Endothelial cell of umbilical vein (primary cell): Measurements from ENCODE around the gene SLCO2A1. TPM values are rescaled to one million over a fixed set of nuclear protein-coding genes. Genes with fewer than 3 reads are reported as not detected.

ENCODE experiments used
- BruUV-seq: library from RNA; stranded (reverse); fragments of 400-500 nt; replicated peaks from 2 replicates; lab custom pipeline; 2021; lab: Mats Ljungman, UMichigan
- CTCF ChIA-PET: fragments of 300-600, 350-600 bp; sonication (Branson Sonifier 250); formaldehyde crosslinking; loops from one replicate; lab custom pipeline; 2021; ENCODE audit warnings: antibody characterized with exemption, inconsistent platforms; lab: Charles Lee
- POLR2A ChIA-PET: fragments of 300-600, 350-600 bp; sonication (Branson Sonifier 250); formaldehyde crosslinking; loops from one replicate; lab custom pipeline; 2021; ENCODE audit warnings: antibody characterized with exemption, inconsistent platforms; lab: Charles Lee
- DNase-seq: peaks from one replicate; pipeline ENCODE4 v3.0.0-alpha.2; 2011; ENCODE audit warnings: low read depth, low spot score
- FAIRE-seq: peaks from 2 replicates; lab custom pipeline; 2011; peaks lifted over from hg19 to GRCh38; lab: Jason Lieb, UNC
- H2AFZ ChIP-seq: 2 replicates; pipeline ENCODE4 v1.6.0; 2012; ENCODE audit warnings: low read depth, low read length, control low read depth, inconsistent platforms
- H3K27ac ChIP-seq: 2 replicates; pipeline ENCODE4 v1.5.1; 2011; ENCODE audit warnings: low read depth, mild to moderate bottlenecking, control low read depth, low read length, moderate library complexity; ENCODE audit not compliant: insufficient read depth
- H3K27me3 ChIP-seq, 2 experiments: 2 replicates each; pipeline versions ENCODE4 v1.6.0 to v1.6.1; 2011; ENCODE audit warnings: low read length in 2 of 2, mixed read lengths in 1 of 2; ENCODE audit not compliant: control insufficient read depth in 2 of 2, insufficient read depth in 2 of 2
- H3K36me3 ChIP-seq, 2 experiments: 2 replicates in 1 of 2; 3 replicates in 1 of 2; pipeline ENCODE4 v1.5.1; 2011; ENCODE audit warnings: low read length in 2 of 2, mild to moderate bottlenecking in 1 of 2, moderate library complexity in 1 of 2; ENCODE audit not compliant: control insufficient read depth in 2 of 2, insufficient read depth in 2 of 2; ENCODE audit errors: extremely low read depth in 1 of 2
- H3K4me1 ChIP-seq: 3 replicates; pipeline ENCODE4 v1.5.1; 2011; ENCODE audit warnings: mild to moderate bottlenecking, low read length; ENCODE audit not compliant: control insufficient read depth, insufficient read depth; ENCODE audit errors: extremely low read depth
- H3K4me2 ChIP-seq: 2 replicates; pipeline ENCODE4 v1.6.1; 2011; ENCODE audit warnings: low read length, control low read depth, mixed read lengths; ENCODE audit not compliant: insufficient read depth
- H3K4me3 ChIP-seq, 3 experiments: fragments of 200-600 bp in 1 of 3; sonication (generic), shearing (Covaris generic) in 1 of 3; replicated peaks in 1 of 3; 2 replicates each; pipeline ENCODE4 v1.5.1; 2011 to 2016; ENCODE audit warnings: control low read depth in 3 of 3, low read length in 3 of 3, mild to moderate bottlenecking in 2 of 3, inconsistent platforms in 1 of 3, low read depth in 1 of 3, moderate library complexity in 1 of 3; ENCODE audit not compliant: insufficient read depth in 1 of 3
- H3K79me2 ChIP-seq: 2 replicates; pipeline ENCODE4 v1.6.0; 2012; ENCODE audit warnings: low read length, inconsistent platforms; ENCODE audit not compliant: control insufficient read depth, insufficient read depth
- H3K9ac ChIP-seq: replicated peaks from 2 replicates; pipeline ENCODE3; 2011; ENCODE audit warnings: low read length, control low read depth; ENCODE audit not compliant: insufficient read depth; ENCODE audit errors: extremely low read depth
- H3K9me1 ChIP-seq: replicated peaks from 3 replicates; pipeline ENCODE4 v1.6.0; 2011; ENCODE audit warnings: mild to moderate bottlenecking, low read length; ENCODE audit not compliant: control insufficient read depth, insufficient read depth; ENCODE audit errors: extremely low read depth
- H3K9me3 ChIP-seq: replicated peaks from 2 replicates; pipeline ENCODE4 v1.5.1; 2012; ENCODE audit warnings: low read length, inconsistent platforms; ENCODE audit not compliant: control insufficient read depth, insufficient read depth
- H4K20me1 ChIP-seq: replicated peaks from 2 replicates; pipeline ENCODE3; 2011; ENCODE audit warnings: mild to moderate bottlenecking, low read length; ENCODE audit not compliant: control insufficient read depth, insufficient read depth; ENCODE audit errors: extremely low read depth
- CTCF ChIP-seq, 2 donors: IDR thresholded peaks; 1 replicate in 1 of 2; 2 replicates in 1 of 2; pipeline ENCODE4 v1.5.1; 2011; ENCODE audit warnings: low read length in 2 of 2, mild to moderate bottlenecking in 2 of 2, moderate library complexity in 2 of 2, control low read depth in 1 of 2, inconsistent platforms in 1 of 2, low read depth in 1 of 2; ENCODE audit not compliant: insufficient read depth in 1 of 2; ENCODE audit errors: extremely low read depth in 1 of 2
- EZH2 ChIP-seq: IDR thresholded peaks from 2 replicates; pipeline ENCODE4 v1.6.1; 2012; ENCODE audit warnings: borderline replicate concordance, low read depth, mild to moderate bottlenecking, moderate library complexity, low read length, inconsistent platforms; ENCODE audit not compliant: severe bottlenecking
- FOS ChIP-seq: IDR thresholded peaks from 2 replicates; pipeline ENCODE4 v1.6.1; 2011; ENCODE audit warnings: mild to moderate bottlenecking, low read length, moderate library complexity, borderline replicate concordance; ENCODE audit not compliant: insufficient read depth
- GATA2 ChIP-seq: IDR thresholded peaks from 2 replicates; pipeline ENCODE4 v1.7.0; 2011; ENCODE audit warnings: low read depth, mild to moderate bottlenecking, moderate library complexity, mixed read lengths, low read length; ENCODE audit not compliant: insufficient read length, insufficient read depth
- JUN ChIP-seq: IDR thresholded peaks from 2 replicates; pipeline ENCODE4 v1.6.1; 2011; ENCODE audit warnings: borderline replicate concordance, low read depth; ENCODE audit not compliant: insufficient read length, insufficient read depth
- MAX ChIP-seq: IDR thresholded peaks from 2 replicates; pipeline ENCODE4 v1.6.1; 2011; ENCODE audit not compliant: insufficient read depth, insufficient read length
- MYC ChIP-seq: IDR thresholded peaks from one replicate; pipeline ENCODE4 v1.6.1; 2011; ENCODE audit warnings: mild to moderate bottlenecking, low read depth, low read length
- POLR2A ChIP-seq: IDR thresholded peaks from 2 replicates; pipeline ENCODE4 v1.6.1; 2012; ENCODE audit warnings: low read depth, mild to moderate bottlenecking, control low read depth, low read length
- POLR2AphosphoS5 ChIP-seq: IDR thresholded peaks from 2 replicates; pipeline ENCODE4 v1.6.1; 2012; ENCODE audit warnings: low read depth, mild to moderate bottlenecking, control low read depth, low read length, moderate library complexity; ENCODE audit not compliant: insufficient read depth
- dilution Hi-C: fragments of 300-500 bp; cut with MboI; formaldehyde crosslinking; loops from one replicate; pipeline ENCODE4 v1.15.0; 2019; ENCODE audit warnings: low sequenced_read_pairs; ENCODE audit not compliant: extremely low pct_ligation_motif_present
- intact Hi-C: fragments of 100-400 bp; cut with micrococcal nuclease; formaldehyde crosslinking; loops from one replicate; pipeline ENCODE4 v1.10.0; 2022
- polyA plus RNA-seq, 4 experiments: library from polyadenylated mRNA; depleted of rRNA in 3 of 4; stranded (reverse) in 3 of 4; unstranded in 1 of 4; fragments of >200 nt; gene quantifications; 2 replicates each; pipeline versions ENCODE4 v1.2.1 to v1.2.3, GENCODE V29; 2011 to 2012; ENCODE audit warnings: missing spikeins in 1 of 4
- total RNA-seq: library from RNA; stranded (reverse); gene quantifications from 2 replicates; pipeline ENCODE4 v1.2.3, GENCODE V29; 2021

The SLCO2A1 gene
- total and polyA plus RNA-seq, 2 donors (not counting 3 experiments of a cell fraction or from before 2014, with no cell fraction given) = 1.4 to 11.9 TPM

GRCh38 chr3:134020135-134020680 lies 9.5 kb downstream of the SLCO2A1 start:
- Histone ChIP-seq H3K36me3 (no peaks in the 10 kb centered on the region), H3K9me1 (no peaks in the 10 kb centered on the region), H3K4me2 (no peak overlapping the region), H3K27me3 (no peaks in the 10 kb centered on the region), H4K20me1 (no peaks in the 10 kb centered on the region), H3K4me3 (no peak overlapping the region), H3K79me2 (no peaks in the 10 kb centered on the region), H2AFZ (no peak overlapping the region), H3K9me3 (no peaks in the 10 kb centered on the region), H3K9ac (no peak overlapping the region), H3K4me1 (peaks cover 11% of the 10 kb centered on the region), H3K27ac (no peak overlapping the region)
- dilution Hi-C loops = no loop called here
- CTCF ChIA-PET = no interaction called here
- FAIRE-seq = no peak
- intact Hi-C loops = no loop called here
- TF ChIP-seq CTCF (IDR thresholded peaks at IDR 0.05; ENCODE audit: extremely low read depth in 1 of 2, insufficient read depth in 1 of 2, low read depth in 1 of 2, low read length in 2 of 2) (no peak), POLR2A (no peak), MAX (no peak), JUN (no peak), FOS (no peak), EZH2 (no peak), POLR2AphosphoS5 (no peak), GATA2 (no peak), MYC (no peak)
- POLR2A ChIA-PET = no interaction called here
- no peak for DNase-seq
- BruUV-seq = no TSS peak
